NCI-H82 (cell line): Measurements from ENCODE around the gene FOXN3.
"Not testable (repeated sequence)": the region's sequence is repeated elsewhere in the genome, so short reads cannot be mapped to it uniquely, and the experiment has no call there.

Experiments used
- DNase-seq: peaks from one replicate; lab custom pipeline; 2025; lab: John Stamatoyannopoulos, UW

The FOXN3 gene

GRCh38 chr14:89302396-89302950 is 114.6 kb downstream of the FOXN3 start:
- no peak for DNase-seq

- no peak for DNase-seq
These were observed 117.4 kb downstream of the FOXN3 start for GRCh38 chr14:89299587-89299986.

GRCh38 chr14:89298056-89298834 is 118.8 kb downstream of the FOXN3 start:
- no peak for DNase-seq

- DNase-seq, result no peak
These were observed 120.7 kb downstream of the FOXN3 start for GRCh38 chr14:89296281-89296745.

- DNase-seq, result no peak
These were observed 122.2 kb downstream of the FOXN3 start for GRCh38 chr14:89294872-89295271.

- not testable (repeated sequence) for DNase-seq
These were observed 122.6 kb downstream of the FOXN3 start for GRCh38 chr14:89294469-89294868.

GRCh38 chr14:89294060-89294459 is 123.0 kb downstream of the FOXN3 start:
- DNase-seq, result no peak

- DNase-seq, result no peak
These were observed 123.6 kb downstream of the FOXN3 start for GRCh38 chr14:89293314-89293916.

- DNase-seq, result no peak
These were observed 124.3 kb downstream of the FOXN3 start for GRCh38 chr14:89292579-89293313.

GRCh38 chr14:89291351-89291940 is 125.6 kb downstream of the FOXN3 start:
- DNase-seq, result no peak

GRCh38 chr14:89290813-89291212 is 126.2 kb downstream of the FOXN3 start:
- no peak for DNase-seq

GRCh38 chr14:89289477-89289876 is 127.6 kb downstream of the FOXN3 start:
- no peak for DNase-seq

GRCh38 chr14:89288114-89288513 is 128.9 kb downstream of the FOXN3 start:
- DNase-seq, result no peak

- DNase-seq, result no peak
These were observed 132.5 kb downstream of the FOXN3 start for GRCh38 chr14:89284333-89285058.

GRCh38 chr14:89283327-89284060 is 133.5 kb downstream of the FOXN3 start:
- no peak for DNase-seq

- DNase-seq, result no peak
These were observed 134.8 kb downstream of the FOXN3 start for GRCh38 chr14:89282191-89282590.

GRCh38 chr14:89280600-89280999 is 136.4 kb downstream of the FOXN3 start:
- DNase-seq, result no peak

- DNase-seq, result no peak
These were observed 137.3 kb downstream of the FOXN3 start for GRCh38 chr14:89279649-89280232.

GRCh38 chr14:89277203-89277602 is 139.8 kb downstream of the FOXN3 start:
- DNase-seq, result no peak

- DNase-seq, result no peak
These were observed 140.5 kb downstream of the FOXN3 start for GRCh38 chr14:89276424-89276975.
